Liver (tissue), 3 donors: ENCODE data around the gene MON1B.

Experiments used
- CTCF ChIP-seq: fragments of 150-350 bp; IDR thresholded peaks from 2 replicates; pipeline ENCODE4 v1.5.1; 2017; ENCODE audit warnings: improper control_type of control experiment, low read depth, low read length; ENCODE audit not compliant: missing input control
- HNF4G ChIP-seq: IDR thresholded peaks from 2 replicates; pipeline ENCODE4 v1.6.1; 2016; ENCODE audit warnings: antibody characterized with exemption
- MAX ChIP-seq: IDR thresholded peaks from 2 replicates; pipeline ENCODE4 v1.6.1; 2016; ENCODE audit warnings: antibody characterized with exemption
- REST ChIP-seq: IDR thresholded peaks from 2 replicates; pipeline ENCODE4 v1.6.1; 2016; ENCODE audit warnings: antibody characterized with exemption, mild to moderate bottlenecking
- SP1 ChIP-seq: IDR thresholded peaks from 2 replicates; pipeline ENCODE4 v1.6.1; 2018; ENCODE audit warnings: antibody characterized with exemption, mild to moderate bottlenecking
- TAF1 ChIP-seq: conservative IDR thresholded peaks from 2 replicates; pipeline ENCODE4 v1.6.1; 2016; ENCODE audit warnings: antibody characterized with exemption, mild to moderate bottlenecking
- donor health status: healthy.
- donor health status: healthy.

- TF ChIP-seq REST: no peak
- no peak for TF ChIP-seq CTCF
- no peak for TF ChIP-seq SP1
- no peak for TF ChIP-seq TAF1
- TF ChIP-seq MAX: no peak
- no peak for TF ChIP-seq HNF4G
Measured at GRCh38 chr16:77221482-77221881, 30.5 kb downstream of the MON1B start.
